ENCODE results near the gene CER1. TPM values are rescaled to one million over a fixed set of nuclear protein-coding genes. Genes with fewer than 3 reads are reported as not detected.

Gene CER1
- total and polyA plus RNA-seq, 12 donors = 0.39 TPM; not detected in 11

- H3K27ac ChIP-seq = no peak overlapping the region
- WGBS, 4 donors = 91 to 95% (median 93%) methylated on average over 3 of the region's 3 CpGs
- H3K9me3 ChIP-seq (replicated peaks in 1 of 3) = peaks cover 0 to under 1% (median 0%) of the 10 kb centered on the region in 3 donors
- H3K36me3 ChIP-seq (replicated peaks in 1 of 2) = peaks cover 0 to 8% of the 10 kb centered on the region in 2 donors
- H3K4me1 ChIP-seq (replicated peaks in 1 of 2) = no peaks in the 10 kb centered on the region
- no peak for DNase-seq
- no peaks in the 10 kb centered on the region for H3K27me3 ChIP-seq
- no peak overlapping the region for H3K4me3 ChIP-seq
- TF ChIP-seq POLR2A (IDR thresholded peaks at IDR 0.05) = no peak
- TF ChIP-seq, protein P1, sequence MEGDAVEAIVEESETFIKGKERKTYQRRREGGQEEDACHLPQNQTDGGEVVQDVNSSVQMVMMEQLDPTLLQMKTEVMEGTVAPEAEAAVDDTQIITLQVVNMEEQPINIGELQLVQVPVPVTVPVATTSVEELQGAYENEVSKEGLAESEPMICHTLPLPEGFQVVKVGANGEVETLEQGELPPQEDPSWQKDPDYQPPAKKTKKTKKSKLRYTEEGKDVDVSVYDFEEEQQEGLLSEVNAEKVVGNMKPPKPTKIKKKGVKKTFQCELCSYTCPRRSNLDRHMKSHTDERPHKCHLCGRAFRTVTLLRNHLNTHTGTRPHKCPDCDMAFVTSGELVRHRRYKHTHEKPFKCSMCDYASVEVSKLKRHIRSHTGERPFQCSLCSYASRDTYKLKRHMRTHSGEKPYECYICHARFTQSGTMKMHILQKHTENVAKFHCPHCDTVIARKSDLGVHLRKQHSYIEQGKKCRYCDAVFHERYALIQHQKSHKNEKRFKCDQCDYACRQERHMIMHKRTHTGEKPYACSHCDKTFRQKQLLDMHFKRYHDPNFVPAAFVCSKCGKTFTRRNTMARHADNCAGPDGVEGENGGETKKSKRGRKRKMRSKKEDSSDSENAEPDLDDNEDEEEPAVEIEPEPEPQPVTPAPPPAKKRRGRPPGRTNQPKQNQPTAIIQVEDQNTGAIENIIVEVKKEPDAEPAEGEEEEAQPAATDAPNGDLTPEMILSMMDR (IDR thresholded peaks at IDR 0.05) = no peak
- intact Hi-C loops (cut with DNase I) = no loop called here
Observed at GRCh38 chr9:14671377-14671776, 51.2 kb downstream of the CER1 start.

DNA sequence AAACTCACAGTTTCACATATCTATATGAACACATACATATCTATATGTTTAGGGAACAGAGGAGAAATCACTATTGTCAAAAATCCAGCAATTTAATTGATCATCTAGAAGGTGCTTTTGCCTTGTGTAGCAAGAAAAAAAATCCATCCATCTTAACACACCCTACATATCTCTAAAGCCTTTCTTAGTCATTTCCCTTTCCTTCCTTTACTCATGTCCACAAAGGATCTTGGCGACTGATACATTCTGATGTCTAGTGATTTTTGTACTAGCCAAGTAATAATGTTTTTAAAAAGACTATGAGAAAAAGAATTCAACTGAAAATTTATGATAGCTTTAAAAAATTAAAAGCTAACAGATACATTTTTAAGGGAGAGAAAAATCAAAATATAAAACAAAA, 51.8 kb downstream of the CER1 start:
- Histone ChIP-seq H3K4me1 (replicated peaks in 1 of 2) (no peaks in the 10 kb centered on the region), H3K36me3 (replicated peaks in 1 of 2) (peaks cover 0 to 8% of the 10 kb centered on the region in 2 donors), H3K27ac (no peak overlapping the region), H3K9me3 (replicated peaks in 1 of 3) (no peaks in the 10 kb centered on the region), H3K4me3 (no peak overlapping the region), H3K27me3 (no peaks in the 10 kb centered on the region)
- WGBS, 4 donors = 40 to 76% (median 57%) methylated on average over 1 of the region's 1 CpG
- no peak for DNase-seq
- TF ChIP-seq POLR2A (IDR thresholded peaks at IDR 0.05) = no peak
- TF ChIP-seq, protein P1 (IDR thresholded peaks at IDR 0.05) = no peak
- intact Hi-C loops (cut with DNase I) = no loop called here

Other genes starting within 250 kb of the CER1 start
- 10 to 100 TPM in 4 of 9 donors, 1 to 10 TPM in 5; 5.6 to 18.8 (median 9.9) TPM for gene ZDHHC21, start 29.3 kb downstream of the CER1 start, total RNA-seq
- gene ZDHHC21, start 29.3 kb downstream of the CER1 start, polyA plus RNA-seq = 1 to 10 TPM; 3.8 to 8.7 (median 5.5) TPM
- gene FREM1, start 187.7 kb upstream of the CER1 start, total RNA-seq = 10 to 100 TPM in 4 of 9 donors, 1 to 10 TPM in 5; 2.8 to 24.1 (median 8.5) TPM
- gene FREM1, start 187.7 kb upstream of the CER1 start, polyA plus RNA-seq = 1 to 10 TPM; 4.0 to 6.3 (median 4.7) TPM